HG02884 (cell line): ENCODE data around the gene SHISA9.

ENCODE experiments used
- ATAC-seq: cut with Tn5 transposase; IDR thresholded peaks from one replicate; pipeline ENCODE4 v1.9.1; 2021; ENCODE audit warnings: mild to moderate bottlenecking, moderate library complexity; ENCODE audit not compliant: unreplicated experiment

The SHISA9 gene

DNA sequence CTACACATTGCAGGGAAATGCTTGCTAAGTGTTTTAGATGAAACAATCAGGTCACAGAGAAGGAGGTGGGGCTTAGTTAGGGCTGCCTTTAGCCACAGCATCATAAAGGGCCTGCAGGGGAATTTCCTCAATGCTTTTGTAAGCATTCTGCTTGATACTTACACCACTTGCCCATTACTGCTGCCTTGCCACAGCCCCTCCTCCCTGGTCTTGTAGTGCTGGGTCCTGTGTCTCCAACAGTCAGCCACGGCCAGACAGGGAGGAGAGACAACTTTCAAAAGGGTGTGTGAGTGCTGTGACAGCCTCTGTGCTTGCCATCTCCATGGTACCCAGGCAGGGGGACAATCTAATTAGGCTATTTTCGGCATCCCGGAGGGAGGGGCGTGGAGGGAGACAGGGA is 111.2 kb downstream of the SHISA9 start:
- ATAC-seq: no peak

DNA sequence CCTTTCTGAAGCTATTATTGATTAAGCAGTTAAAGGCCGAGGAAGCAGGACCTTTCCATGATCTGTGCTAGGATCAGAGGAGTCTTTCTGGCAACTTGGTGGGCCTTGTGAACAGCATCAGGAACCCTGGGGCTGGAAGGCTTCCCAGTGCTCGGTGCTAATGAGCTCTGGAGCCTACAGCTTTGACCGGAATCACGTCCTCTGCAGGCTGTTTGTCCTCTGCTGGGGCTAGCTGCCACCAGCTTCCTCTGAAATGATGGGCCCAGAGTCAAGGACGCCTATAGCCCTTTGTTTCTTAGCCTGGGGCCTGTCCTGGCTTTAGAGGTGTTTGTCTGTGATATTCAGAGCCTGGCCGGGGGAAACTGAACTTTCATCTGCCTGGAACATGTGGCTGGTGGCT is 111.6 kb downstream of the SHISA9 start:
- ATAC-seq: no peak

DNA sequence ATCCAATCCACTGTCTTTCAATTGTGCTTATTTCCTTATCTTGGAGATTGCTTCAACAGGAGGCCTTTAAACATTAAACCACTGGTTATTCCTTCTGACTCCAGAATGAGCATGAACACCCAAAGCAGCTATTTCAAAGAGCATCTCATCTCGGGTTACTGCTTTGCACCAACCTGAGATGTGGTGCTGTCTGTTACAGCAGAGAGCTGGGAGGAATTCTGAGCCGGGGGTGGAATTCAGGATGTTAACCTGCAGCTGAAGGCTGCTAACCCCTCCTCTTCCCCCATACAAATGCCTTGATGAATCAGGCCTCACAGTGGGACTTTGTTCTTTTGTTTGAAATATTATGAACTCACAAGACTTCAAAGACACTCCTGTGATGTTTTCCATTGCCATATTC is 113.1 kb downstream of the SHISA9 start:
- no peak for ATAC-seq

DNA sequence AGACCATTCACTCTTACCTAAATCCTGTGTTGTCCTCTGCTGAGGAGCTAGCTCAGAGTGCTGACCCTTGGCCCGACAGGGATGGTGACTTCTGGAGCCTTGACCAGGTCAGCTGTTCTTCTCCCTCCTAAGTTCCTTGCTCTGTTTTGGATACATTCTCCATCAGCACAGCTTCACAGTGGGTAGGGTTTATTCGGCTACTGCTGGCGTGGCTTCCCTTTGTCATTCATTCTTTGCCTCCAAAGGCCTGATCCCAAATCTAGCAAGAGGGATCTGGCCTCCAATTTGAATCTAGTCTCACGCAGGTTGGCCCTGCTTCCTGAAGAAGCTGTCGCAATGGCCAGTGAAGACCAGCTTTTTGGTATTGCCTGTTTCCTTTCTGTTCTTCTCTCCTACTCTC is 116.6 kb downstream of the SHISA9 start:
- no peak for ATAC-seq

DNA sequence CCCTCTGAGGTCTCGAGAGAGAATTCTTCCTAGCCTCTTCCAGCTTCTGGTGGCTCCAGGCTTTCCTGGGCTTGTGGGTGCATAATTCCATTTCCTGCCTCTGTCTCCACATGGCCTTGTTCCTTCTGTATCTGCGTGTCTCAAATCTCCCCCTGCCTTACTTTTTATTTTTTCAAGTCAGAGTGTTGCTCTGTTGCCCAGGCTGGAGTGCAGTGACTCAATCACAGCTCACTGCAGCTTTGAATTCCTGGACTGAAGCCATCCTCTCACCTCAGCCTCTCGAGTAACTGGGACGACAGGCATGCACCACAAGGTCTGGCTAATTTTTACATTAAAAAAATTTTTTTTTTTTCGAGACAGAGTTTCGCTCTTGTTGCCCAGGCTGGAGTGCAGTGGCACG is 120.6 kb downstream of the SHISA9 start:
- no peak for ATAC-seq

DNA sequence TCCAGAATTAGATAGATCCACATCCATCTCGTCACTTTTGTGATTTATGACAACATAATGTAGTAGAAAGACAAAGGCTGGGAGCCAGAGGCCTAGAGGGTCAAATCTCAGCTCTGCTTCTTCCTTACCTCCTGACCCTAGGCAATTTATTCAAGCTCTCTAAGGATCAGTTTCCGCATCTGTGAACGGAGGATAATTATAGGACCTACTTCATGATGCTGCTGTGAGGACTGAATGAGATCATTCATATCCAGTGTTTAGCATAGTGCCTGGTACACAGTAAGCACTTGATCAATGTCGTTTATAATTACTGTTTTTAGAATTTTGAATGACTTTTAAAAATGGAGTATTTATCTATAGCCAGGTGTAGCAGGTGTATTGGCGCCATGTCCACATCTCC is 128.4 kb downstream of the SHISA9 start:
- no peak for ATAC-seq

DNA sequence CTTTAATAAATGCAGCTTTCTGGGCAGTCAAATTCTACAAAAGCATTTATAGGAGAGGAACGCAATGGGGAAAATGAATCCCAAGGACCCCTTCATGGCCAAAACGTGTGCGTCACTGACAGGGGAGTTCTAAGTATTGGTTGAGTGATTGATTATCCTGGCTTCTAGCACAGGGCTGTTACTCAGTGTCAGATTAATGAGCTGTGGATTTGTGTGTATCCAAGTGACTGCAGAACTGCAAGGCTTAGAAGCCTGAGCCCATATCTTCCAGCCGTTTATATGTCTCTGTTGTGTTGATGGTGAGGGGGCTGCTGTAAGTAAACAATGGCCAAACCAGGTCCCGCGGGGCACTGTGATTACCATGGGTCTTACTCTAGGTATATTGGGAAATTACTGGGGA is 129.4 kb downstream of the SHISA9 start:
- no peak for ATAC-seq

DNA sequence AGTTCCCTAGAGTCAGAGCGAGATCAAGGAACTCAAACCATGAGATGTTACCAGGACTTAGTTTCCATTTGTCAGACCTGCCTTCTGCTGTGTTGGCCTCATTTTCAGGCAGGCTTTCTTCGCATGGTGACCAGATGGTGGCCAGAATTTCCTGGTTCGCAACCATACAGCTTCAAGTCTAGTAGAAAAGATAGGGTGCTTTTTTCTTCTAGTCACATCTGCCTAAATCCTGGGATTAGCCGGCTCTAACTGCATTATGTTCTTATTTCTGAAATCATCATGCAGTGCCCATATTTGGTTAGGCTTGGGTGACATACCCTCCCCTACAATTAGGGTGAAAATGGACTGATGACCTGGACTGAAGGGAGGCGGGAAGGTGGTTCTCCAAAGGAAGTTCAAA is 131.5 kb downstream of the SHISA9 start:
- no peak for ATAC-seq

DNA sequence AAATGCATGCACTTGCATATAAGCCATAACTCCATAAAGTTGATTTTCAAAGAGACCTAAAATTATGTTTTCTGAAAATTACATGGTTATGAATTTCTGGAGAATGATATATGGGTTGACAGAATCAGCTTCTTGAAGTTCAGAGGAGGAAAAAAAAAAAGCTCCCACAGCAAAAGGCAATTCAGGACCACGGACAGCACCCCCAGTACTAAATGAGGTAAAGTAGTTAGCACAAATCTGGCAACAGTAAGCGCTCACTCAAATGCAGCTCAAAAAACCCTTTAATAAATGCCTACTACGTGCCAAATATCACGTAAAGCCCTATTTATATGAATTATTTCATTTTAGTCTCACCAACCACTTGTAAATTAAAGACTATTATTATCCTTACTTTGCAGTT is 135.2 kb downstream of the SHISA9 start:
- ATAC-seq: no peak

DNA sequence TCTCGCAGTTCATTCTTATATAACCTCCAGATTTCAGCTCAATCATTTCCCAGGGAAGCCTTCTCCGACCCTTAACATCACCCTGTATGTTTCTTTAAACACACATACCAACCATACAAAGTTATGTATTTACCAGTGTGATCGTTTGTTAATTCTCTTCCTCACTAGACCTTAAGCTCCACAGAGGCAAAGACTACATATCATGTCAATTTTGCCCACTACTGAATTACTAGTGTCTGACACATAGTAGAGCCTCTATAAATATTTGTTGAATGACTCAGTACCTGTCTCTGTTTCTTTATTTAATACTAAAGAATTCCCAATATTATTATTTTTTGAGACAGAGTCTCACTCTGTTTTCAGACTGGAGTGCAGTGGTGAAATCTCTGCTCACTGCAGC is 137.2 kb downstream of the SHISA9 start:
- ATAC-seq: no peak

DNA sequence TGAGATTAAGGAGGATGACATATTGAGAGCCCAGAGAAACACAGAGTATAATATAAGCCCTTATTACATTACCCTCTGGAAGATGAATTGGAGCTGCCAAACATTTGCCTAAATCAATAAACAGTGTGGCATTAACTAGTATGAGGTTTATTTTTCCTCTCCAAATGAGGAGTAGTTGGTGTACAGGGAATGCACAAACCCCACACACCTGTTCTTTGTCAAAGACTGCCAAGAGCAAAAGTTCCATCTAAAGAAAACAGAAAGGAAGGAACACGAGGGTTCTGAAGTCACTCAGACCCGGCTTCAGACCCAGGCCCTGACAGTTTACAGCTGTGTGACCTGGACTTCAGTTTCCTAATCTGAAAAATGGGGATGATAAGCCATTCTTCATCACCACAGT is 138.1 kb downstream of the SHISA9 start:
- no peak for ATAC-seq

DNA sequence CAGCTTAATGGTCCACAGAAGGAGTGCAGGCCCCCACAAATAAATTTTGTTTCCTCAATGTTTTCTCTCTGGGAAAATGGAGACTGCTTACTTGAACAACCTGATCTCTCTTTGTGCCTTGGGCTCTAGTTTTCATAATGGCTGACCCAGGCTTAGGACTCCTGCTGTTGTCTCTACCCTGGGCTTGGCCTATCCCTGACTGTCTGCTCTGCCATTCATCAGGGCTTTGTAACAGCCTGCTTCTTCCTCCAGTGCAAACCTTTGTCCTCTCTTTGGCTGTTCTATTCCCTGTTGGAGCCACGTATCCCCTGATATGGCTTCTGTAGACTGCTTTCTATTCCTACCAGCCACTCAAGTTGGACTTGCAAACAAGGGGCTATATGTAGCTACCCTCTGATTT is 139.8 kb downstream of the SHISA9 start:
- no peak for ATAC-seq

DNA sequence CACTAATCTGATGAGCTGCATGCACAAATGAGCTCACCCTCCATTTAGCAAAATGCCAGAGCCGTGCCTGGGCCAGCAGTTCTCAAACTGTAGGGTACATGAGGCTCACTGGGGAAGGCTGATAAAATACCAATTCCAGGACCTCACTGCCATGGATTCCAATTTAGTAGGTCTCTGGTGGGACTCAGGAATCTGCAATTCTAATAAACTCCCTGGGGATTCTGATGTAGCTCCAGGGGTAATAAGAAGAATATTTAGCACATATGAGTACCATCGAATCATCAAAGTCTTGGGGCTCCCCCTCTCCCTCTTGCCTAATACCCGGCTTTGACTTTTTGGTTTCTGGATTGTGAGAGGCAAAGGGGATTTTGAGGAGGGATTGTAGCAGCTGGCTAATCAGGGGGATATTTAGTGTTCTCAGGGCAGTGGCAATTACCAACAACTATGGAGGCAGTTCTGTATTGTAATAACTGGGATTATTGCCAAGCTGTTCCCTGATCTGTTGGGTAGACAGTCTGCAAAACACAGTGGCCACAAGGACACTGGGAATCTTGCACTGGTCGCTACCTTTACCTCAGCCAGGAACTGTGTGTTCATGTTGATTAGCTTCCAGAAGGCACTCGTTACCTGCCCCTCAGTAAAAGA is 140.4 kb downstream of the SHISA9 start:
- no peak for ATAC-seq

DNA sequence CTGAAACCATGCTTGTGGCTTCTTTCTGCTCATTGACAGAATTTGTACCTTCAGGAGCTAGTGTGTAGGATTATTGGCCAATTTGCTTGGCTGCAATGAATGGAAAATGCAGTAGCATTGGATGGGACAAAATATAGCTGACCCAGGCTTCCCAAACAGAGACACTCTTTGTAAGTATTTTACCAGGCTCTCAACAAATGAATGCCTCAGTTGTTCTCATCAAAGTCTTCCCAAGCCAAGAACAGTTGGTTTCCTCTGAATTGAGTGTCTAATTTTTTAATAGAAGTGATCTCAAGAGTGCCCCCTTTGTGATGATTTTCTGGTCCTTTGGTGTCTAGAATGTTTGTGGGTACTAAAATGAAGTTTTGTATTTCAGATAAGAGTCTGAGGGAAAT is 140.9 kb downstream of the SHISA9 start:
- ATAC-seq: no peak

DNA sequence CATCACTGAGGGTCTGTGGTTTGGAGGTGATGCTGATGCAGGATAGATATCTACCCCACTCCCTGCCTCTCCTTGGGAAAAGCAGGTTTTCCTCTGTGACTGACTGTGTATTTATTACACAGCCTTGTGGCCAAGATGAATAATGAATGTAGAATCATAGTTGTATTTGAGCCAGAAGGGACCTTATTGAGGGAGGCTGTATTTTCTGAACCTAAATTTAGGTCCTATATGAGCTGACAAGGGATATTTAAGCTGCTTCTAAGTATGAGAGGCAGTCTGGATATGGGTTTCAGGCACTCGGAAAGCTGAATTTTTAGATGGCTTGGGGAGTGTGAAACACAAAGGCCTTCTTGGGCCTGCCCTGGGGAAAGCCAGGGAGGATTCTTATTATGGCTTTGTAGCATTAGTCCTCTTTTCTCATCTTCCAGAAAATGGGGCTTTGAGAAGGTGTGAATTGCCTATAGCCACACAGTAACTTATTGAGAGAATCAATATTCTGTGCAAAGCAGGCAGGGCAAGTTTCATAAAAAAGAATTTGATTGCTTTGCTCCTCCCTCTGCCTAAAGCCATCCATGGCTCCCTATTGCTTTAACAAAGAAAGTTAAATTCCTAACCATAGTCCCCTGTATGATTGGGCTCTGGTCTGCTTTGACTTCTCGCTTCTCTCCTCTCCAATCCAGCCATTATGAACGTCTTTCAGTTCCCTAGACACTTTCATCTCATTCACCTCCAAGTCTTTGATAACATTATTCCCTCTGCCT is 144.8 kb downstream of the SHISA9 start:
- no peak for ATAC-seq

DNA sequence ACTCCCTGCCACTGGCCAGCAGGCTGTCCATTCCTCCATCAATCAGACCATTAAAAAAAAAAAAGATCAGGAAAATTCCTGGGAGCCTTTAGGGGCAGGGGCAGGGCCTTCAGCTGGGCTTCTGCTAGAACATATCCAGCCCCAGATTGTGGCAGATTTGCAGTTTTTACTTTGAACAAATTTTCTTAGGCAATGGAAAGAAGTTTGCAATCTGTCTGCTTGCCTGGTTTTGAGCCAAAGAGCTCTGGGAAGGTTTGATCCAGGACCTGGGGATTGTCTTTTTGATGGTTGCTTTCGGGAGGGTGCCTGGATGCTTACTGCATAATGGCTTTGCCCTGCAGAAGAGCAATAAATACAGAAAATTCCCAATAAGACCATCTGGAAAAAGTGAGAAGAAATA is 145.9 kb downstream of the SHISA9 start:
- no peak for ATAC-seq

DNA sequence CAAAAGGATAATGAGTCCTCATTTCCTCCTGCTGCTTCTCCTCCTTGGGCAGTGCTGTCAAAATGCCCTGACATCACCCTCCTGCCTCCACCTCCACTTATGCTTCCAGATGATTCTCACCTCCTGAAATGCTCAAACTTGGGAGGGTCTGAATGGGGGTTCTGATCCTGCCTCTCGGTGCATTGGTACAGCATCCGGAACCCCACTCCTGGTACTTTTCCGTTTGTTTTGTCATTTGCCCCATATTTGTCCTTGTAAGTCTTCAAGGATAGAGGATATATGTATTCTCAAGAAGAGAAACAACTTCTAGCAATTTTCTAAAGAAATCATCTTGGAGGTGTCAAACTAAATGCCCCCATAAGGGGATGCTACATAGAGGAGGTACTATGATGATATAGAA is 148.3 kb downstream of the SHISA9 start:
- ATAC-seq: no peak

DNA sequence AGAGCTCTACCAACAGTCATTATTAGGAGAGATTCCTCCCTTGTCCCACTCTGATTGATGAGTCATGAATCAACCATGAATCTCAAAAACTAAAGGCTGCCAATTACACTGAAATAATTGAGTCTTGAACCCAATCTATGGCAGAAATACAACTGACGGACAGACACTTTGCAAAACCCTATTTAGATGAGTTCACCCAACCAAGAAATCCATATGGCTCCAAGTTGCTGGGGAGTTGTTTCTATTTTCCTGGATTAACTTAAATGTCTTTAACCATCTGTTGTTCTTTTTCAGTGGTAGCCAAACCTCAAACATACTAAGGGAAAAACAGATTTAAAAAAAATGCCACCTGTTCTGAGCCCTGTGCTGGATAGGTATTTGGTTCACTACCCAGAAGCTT is 151.0 kb downstream of the SHISA9 start:
- ATAC-seq: no peak

DNA sequence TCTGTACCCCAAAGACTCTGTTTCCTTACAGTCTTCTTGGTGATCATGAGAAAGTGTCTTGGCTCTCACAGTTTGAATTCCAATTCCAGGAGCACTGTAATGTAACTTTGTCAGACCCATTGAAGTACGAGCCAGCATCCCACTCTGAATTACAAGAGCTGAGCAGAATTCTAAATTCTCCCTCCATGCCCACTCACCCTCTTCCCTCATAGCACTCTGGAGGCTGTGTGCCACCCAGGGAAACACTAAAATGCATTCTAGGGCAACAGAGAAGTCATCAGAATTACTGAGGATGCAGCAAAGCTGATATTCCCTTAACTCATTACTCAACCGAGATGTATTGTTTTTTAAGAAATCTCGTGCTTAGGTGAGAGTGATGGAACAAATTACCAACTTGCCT is 154.1 kb downstream of the SHISA9 start:
- no peak for ATAC-seq

DNA sequence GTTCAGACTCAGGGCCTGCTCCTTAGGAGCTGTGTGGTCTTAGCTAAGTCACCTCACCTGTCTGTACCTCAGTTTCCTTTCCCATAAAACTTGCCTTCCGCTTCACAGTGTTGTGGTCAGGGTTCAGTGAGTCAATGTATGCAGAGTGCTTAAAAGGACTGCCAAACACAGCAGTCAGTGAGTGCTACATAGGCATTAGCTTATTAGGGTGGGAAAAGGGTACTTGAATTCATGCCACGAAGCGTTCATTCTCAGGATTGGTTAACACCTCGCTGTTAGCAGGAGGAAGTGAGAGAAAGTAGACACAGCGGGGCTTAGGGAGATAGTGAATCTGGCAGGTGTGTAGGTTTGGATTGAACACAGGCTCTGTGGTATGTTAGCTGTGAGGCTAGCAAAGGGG is 155.2 kb downstream of the SHISA9 start:
- no peak for ATAC-seq

DNA sequence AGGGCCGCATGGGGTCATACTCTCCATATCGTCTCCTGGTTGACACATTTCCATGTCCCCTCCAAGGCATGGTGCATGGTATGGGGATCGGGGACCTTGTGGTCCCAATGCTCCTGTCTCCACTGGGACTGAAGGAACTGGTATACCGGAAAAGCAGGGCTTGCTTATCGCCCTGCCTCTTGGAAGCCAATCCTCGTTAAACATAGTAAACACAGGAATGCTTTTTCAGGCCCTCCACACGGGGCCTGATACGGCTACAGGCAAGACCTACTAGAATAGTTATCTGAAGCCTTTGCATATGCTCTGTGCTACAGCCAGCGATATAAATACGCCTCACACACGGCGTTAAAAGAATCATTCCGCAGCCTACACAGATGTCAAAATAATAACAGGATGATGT is 159.5 kb downstream of the SHISA9 start:
- ATAC-seq: no peak

DNA sequence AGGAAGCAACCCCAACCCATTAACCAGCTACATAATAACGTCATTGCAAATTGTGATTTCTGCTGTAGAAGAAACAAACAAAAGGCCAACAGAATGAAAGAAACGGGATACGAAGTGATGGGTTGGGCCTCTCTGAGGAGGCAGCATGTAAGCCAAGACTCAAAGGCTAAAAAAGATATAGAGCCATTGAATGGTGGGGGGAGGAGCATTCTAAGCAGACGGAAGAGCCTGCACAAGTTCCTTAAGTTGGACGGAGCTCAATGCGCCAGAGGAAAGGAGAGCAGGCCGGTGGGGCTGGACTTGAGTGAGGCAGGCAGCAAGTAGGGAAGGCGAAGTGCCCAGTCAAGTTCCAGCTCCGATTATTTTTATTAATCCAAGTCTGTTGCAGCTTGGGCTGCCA is 160.3 kb downstream of the SHISA9 start:
- ATAC-seq: no peak

DNA sequence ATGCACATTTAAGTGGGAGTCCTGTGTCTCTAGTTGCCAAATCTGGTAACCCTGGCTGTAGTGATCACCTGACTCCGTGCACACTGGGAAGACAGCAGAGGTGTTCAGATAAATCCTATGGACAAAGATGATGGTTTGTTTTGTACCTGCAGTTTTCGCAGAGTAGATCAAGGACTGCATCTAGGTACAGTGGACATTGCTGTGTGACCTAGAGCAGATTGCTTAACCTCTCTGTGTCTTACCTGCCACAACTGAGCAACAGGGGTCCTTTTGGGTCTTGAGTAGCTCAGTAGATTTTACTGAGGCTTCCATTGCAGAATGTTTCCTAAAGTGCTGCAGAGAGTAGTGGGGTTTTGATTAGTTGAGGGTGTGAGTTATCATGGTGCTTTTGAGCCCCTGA is 160.8 kb downstream of the SHISA9 start:
- no peak for ATAC-seq
